OCI-LY1 (cell line): ENCODE measurements around the gene APPBP2.

Experiments used
- CTCF ChIP-seq: fragments of 200-600 bp; sonication (generic), shearing (Covaris generic); IDR thresholded peaks from 2 replicates; pipeline ENCODE4 v1.5.1; 2017; ENCODE audit warnings: mild to moderate bottlenecking, antibody characterized with exemption, low read length, moderate library complexity, mixed read lengths
- EZH2 ChIP-seq: fragments of 200-600 bp; sonication (generic), shearing (Covaris generic); IDR thresholded peaks from 2 replicates; pipeline ENCODE4 v1.8.0; 2017; ENCODE audit warnings: borderline replicate concordance, mixed run types, mild to moderate bottlenecking, antibody characterized with exemption, low read length, moderate library complexity, mixed read lengths

DNA sequence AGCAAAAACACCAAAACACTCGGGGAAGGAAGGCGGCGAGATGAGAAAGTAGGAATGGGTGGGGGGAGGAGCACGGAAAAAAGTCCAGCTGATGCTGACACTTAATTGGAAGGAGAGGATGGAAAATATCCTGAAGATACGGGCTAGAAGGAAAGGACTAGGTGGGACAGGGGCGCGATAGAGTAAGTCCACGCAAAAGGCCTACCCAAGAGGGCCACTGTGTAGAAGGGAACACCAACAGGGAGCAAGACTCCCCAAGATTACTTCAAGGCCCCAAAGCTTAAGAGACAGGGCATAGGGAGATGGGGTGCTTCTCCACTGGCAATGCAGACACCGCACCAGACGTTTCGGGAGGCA, 736 bp downstream of the APPBP2 start:
- no peak for TF ChIP-seq CTCF
- no peak for TF ChIP-seq EZH2
